HG02884 (cell line): Measurements from ENCODE around the gene PGS1.
"Not testable (repeated sequence)": the region's sequence is repeated elsewhere in the genome, so short reads cannot be mapped to it uniquely, and the experiment has no call there.

Source experiments
- ATAC-seq: cut with Tn5 transposase; IDR thresholded peaks from one replicate; pipeline ENCODE4 v1.9.1; 2021; ENCODE audit warnings: mild to moderate bottlenecking, moderate library complexity; ENCODE audit not compliant: unreplicated experiment

PGS1 gene

DNA sequence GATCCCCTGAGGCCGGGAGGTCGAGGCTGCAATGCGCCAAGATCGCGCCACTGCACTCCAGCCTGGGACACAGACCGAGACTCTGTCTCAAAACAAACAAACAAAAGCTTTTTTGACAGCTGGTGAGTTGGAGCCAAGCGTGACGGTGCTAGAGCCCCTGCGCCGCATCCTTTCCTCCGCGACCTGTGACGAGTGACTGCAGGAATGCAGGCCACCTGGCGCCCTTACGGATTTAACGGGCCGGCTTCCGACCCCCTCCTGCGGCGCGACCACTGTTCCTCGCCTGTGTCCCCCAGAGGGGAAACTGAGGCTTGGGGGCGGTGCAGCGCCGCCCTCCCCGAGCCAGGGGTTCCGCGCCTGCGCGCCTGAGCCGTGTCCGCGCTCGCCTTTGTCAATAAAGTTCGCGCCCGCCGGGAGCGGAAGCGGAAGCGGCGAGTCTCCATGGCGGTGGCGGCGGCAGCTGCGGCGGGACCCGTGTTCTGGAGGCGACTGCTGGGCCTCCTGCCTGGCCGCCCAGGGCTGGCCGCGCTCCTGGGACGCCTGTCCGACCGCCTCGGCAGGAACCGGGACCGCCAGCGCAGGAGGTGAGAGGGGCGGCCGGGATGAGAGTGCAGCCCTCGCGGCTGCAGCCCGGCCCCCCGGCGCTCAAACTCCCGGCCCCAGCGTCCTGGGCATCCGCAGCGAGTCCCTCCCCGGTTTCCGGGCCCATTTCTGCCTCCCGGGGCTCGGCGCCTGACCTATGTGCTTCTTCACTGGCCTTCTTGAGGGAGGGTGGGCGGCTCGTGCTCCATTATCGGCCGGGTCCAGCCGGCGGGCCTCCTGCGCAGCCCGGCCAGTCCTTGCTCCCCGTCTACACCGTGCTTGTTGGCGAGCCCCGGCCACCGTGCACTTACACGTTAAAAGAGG, at the start of gene PGS1:
TSS of gene PGS1 (plus strand) at position 425 of the 906 bp plus-strand sequence. CDS start at position 442, 17 bp downstream.
- ATAC-seq: no peak

GRCh38 chr17:78329263-78330059, 49.0 kb upstream of the PGS1 start:
- no peak for ATAC-seq

GRCh38 chr17:78330570-78331224, 47.8 kb upstream of the PGS1 start:
- no peak for ATAC-seq

GRCh38 chr17:78331355-78331754, 47.1 kb upstream of the PGS1 start:
- ATAC-seq: not testable (repeated sequence)

DNA sequence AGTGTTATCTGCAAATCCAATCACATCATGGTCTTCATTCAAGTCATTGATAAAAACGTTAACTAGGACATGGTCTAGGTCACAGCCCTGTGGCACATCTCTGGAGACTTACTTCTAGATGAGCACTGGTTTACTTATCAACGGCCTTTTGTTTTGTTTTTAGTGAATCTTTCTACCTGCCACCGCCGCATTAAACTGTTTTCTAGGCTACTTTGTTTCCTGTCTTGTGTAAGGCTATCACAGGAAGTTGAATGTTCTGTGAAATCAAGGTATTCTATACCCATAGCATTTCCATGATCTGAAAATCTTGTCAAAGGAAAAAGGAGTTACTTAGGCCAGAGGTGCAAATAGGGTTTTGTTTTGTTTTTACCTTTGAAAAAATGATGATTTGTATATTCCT, 45.5 kb upstream of the PGS1 start:
- ATAC-seq: no peak

- no peak for ATAC-seq
Measured at GRCh38 chr17:78335209-78335608, 43.2 kb upstream of the PGS1 start.

GRCh38 chr17:78337244-78338109, 41.0 kb upstream of the PGS1 start:
- ATAC-seq: peak; percentile 60

DNA sequence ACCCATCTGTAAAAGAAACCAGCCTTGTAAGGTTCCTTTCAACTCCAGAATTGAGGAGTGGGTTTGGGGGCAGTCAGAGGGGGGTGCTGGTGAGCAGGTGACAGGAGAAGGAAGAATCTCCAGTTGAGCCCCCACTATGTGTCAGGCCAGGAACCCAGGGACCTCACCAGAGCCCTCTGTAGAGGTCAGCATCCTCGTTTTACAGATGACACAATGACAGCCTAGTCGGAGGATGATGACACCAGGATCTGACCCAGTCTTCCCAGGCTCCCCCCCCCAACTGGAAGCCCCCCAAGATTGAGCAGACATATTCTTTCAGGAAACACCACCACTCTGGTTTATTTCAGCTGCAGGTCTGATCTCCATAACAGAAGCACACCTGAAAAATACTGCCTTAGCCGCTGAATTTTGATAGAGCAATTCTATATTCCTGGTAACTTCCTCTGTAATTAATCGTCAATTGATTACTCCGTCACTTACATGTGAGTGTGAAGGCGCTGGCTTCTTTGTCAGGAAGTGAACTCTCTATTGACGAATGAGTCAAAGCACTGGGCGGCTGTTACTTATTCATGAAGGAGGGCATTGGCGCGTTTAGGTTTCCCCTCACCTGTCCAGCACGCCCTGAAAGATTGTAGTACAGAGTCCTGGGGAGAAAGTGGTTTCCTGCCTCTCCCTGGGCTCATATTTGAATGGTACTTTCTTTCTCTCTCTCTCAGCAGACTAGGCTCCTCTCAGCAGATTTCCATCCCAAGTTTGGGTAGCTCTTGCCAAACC, 39.8 kb upstream of the PGS1 start:
- no peak for ATAC-seq

- ATAC-seq: no peak
Measured at GRCh38 chr17:78340183-78340955, 38.1 kb upstream of the PGS1 start.

- ATAC-seq: no peak
Measured at GRCh38 chr17:78341559-78342448, 36.6 kb upstream of the PGS1 start.

DNA sequence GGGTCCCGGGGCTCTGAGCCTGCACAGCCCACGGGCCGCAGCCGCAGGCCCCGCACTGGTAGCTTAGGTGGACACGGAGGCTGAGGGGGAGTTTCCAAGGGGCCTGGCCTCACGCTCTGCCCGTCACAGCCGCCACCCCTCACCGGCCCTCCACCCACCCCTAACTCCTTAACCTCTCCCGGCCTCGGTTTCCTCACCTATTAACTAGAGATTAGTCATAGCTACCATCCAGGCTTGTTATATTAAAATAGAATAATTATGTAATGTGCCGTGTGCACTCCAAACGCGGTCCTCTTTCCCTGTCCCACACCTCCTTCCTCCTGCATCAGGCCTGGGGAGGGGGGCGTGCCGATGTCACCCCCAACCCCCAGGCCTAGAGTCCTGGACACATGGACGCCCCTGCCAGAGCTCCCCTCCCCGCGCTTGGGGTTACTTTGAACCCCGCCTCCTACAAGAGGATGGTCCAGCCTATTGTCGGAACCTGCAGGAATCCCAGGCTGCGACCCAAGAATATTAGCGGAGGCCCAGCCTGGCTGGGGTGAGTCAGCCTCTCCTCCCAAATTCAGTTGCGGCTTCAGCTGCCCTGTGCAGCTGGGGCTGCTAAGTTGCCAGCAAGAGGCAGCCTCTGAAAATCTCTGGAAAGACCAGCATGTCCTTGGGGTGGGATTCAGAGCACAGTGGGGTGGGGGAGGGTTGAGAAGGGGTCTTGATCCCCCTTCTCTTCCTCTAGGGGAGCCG, 35.8 kb upstream of the PGS1 start:
- no peak for ATAC-seq

GRCh38 chr17:78343187-78343542, 35.3 kb upstream of the PGS1 start:
- ATAC-seq: no peak

DNA sequence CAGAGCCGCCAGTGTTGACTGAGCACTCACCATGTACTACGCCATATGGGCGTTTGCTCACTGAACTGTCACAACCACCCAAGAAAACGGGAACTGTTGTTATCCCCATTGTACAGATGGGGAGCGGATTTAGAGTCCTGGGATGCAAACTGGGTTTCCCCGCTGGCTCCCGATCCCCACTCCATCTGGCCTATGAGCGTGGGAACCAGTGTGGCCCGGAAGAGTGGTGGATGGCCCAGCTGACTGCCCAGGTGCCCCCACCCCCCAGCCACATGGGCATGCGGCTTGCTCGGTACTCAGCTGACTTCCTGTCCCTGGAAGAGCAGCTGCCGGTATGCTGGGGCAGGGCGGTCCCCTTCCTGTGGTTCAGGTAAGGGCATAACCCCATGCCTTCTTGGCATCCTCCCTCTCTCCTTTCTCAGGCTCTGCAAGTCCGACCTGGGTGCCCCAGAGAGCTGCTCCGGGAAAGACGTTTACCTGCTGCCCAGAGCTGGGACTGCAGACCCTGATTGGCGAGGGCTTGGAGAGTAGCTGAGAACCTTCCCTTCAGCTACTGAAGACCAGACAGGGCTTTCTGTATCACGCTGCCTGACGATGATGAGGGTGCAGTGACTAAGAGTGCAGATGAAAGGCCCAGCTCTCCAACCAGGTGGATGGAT, 34.8 kb upstream of the PGS1 start:
- ATAC-seq: no peak

- ATAC-seq: no peak
Measured at GRCh38 chr17:78344666-78345065, 33.8 kb upstream of the PGS1 start.

GRCh38 chr17:78345172-78345571, 33.3 kb upstream of the PGS1 start:
- no peak for ATAC-seq

- no peak for ATAC-seq
Measured at GRCh38 chr17:78345791-78346494, 32.5 kb upstream of the PGS1 start.
